ENCODE results near the gene MT2A.
"Not testable (repeated sequence)": the region's sequence is repeated elsewhere in the genome, so short reads cannot be mapped to it uniquely, and the experiment has no call there.

Gene MT2A

GRCh38 chr16:56608043-56608875, at the start of gene MT2A:
Gene MT2A (plus strand): TSS chr16:56608584. CDS start chr16:56608656, 72 bp downstream.
- DNase-seq (ENCODE audit: low read depth, low spot score) = peak; percentile 98

- DNase-seq (ENCODE audit: low read depth, low spot score) = no peak
Observed at GRCh38 chr16:56559109-56559508, 49.3 kb upstream of the MT2A start.

GRCh38 chr16:56560447-56560846, 47.9 kb upstream of the MT2A start:
- no peak for DNase-seq (ENCODE audit: low read depth, low spot score)

GRCh38 chr16:56561126-56561525, 47.3 kb upstream of the MT2A start:
- no peak for DNase-seq (ENCODE audit: low read depth, low spot score)

DNA sequence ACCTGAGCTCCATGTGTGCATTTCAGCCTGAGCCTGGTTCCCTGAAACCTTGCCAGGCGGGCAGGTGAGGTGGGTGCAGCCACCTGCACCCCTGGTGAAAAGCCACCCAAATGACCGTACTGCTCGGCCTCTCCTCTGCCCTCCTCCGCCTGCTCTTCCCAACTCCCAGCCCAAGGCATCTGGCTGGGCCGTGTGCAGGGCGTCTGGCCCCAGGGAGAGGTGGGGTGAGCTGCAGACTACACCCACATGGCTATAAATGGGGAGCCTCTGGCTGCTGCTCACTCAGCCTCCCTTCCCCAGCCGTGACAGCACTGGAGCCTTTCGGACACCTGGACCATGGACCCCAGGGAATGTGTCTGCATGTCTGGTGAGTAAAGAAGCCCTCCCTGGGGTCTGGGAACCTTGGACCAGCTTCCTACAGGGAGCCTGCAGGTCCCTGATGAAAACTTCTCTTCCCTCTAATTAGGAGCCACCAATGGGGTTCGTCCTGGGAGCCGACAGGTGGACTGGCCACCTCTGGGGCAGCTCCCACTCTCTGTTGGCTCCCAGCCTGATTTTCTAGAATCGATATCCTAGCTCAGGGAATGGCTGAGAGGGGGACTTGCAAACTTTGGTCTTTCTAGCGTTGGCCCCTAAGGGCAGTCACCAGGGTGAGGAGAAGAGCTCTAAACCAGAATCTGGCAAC, 43.4 kb upstream of the MT2A start, which contains the start of gene MT4:
MT4 (plus strand) TSS at position 281 of the 685 bp plus-strand sequence; CDS start at position 337, 56 bp downstream.
- DNase-seq (ENCODE audit: low read depth, low spot score) = no peak

- DNase-seq (ENCODE audit: low read depth, low spot score) = no peak
Observed at GRCh38 chr16:56569971-56570370, 38.4 kb upstream of the MT2A start.

DNA sequence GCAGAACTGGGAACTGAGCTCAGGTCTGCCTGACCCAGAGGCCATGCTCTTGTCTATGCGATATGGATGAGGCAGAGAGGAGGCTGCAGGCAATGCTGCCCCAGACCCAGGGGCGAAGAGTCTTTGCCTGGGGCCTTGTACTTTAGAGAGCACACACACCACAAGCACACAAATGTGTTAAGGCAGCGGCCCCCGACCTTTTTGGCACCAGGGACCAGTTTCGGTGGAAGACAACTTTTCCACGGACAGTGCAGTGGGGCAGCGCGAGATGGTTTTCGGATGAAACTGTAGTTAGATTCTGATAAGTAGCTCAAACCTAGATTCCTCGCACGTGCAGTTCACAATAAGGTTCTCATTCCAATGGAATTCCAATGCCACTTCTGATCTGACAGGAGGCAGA, 36.9 kb upstream of the MT2A start:
- no peak for DNase-seq (ENCODE audit: low read depth, low spot score)

DNA sequence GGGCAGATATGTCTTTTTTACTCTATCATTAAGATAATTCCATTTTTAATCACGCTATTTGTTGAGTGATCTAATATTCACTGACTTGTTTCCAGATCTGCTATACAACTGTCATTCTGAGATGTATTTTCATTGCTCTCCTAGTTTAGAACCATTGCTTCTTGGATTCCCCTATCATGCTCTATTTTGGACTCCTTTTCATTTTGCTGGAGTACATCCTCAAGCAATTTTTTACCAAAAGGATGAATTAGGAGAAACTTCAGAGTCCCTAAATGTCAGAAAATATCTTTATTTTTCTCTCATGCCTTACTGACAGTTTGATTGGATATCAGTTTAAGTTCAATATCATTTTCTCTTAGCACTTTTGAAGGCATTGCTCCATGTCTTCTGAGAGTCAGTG, 33.8 kb upstream of the MT2A start:
- no peak for DNase-seq (ENCODE audit: low read depth, low spot score)

DNA sequence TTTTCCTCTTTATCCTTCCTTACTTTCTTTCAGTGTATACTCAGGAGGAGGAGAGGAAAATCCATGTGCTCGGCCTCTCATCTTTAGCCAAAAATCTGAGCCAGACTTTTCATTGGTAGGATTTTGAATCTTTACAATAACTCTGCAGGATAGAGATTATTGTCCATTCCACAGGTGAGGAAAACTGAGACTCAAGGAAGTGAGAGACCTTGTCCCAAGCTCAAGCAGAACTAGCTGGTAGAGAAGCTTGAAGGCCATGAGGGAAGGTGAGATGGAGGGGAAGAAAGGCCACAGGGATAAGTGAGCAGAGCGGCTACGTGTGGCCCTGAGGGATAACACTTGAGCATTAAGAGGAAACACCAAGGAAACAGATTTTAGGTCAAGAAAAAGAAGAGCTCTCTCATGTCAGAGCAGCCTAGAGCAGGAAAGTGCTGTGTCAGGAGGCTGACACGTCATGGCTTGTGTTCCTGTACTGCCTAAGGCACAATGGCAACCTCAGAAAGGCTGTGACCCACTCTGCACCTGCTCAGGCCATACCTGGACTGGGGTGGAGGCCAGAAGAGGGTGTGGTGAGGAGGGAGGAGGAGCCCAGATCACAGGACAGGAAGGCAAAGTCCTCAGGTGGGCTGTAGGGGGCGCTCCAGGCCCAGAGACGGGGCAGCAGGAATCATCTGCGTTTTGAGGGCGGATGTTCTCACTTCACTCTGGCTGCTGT, 31.6 kb upstream of the MT2A start:
- peak; percentile 48 for DNase-seq (ENCODE audit: low read depth, low spot score)

DNA sequence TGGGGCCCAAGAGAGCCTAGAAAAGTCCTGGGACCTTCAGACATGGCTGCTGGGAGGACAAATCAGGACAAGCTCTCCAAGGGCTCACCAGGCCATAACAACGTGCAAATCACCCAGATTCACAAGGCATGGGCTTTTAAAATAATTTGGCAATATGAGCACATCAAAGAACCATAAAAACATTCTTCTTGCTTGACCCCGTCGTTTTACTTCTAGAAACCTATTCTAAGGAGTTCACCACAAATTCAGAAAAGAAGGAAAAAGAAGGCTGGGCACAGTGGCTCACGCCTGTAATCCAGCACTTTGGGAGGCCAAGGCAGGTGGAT, 31.1 kb upstream of the MT2A start:
- DNase-seq (ENCODE audit: low read depth, low spot score) = no peak

- DNase-seq (ENCODE audit: low read depth, low spot score) = no peak
Observed at GRCh38 chr16:56580391-56581048, 27.9 kb upstream of the MT2A start.

DNA sequence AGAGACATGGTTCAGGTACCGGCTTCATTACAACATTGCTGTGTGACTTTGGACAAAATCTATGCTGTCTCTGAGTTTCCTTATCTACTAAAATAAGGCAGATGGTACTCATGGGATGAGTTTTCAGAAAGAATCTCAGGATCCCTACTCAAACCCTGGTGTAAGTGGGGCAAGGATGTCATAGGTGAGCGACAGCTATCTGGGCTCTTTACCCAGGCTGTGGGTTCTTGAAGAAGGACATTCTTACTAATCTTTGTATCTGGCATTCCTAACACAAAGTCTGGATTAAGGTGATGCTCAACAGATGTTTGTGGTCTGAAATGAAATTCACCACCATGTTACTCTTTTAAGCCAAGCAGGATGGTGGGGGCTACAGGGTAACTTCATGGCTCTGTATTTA, 25.5 kb upstream of the MT2A start:
- DNase-seq (ENCODE audit: low read depth, low spot score) = not testable (repeated sequence)

GRCh38 chr16:56583351-56584168, 24.8 kb upstream of the MT2A start:
- no peak for DNase-seq (ENCODE audit: low read depth, low spot score)

- DNase-seq (ENCODE audit: low read depth, low spot score) = no peak
Observed at GRCh38 chr16:56584276-56584675, 24.1 kb upstream of the MT2A start.

- no peak for DNase-seq (ENCODE audit: low read depth, low spot score)
Observed at GRCh38 chr16:56588781-56589140, 19.6 kb upstream of the MT2A start.

GRCh38 chr16:56589141-56590039, 19.0 kb upstream of the MT2A start, which contains the start of gene MT3:
Gene MT3 (plus strand): TSS chr16:56589528. CDS start chr16:56589591, 63 bp downstream.
- DNase-seq (ENCODE audit: low read depth, low spot score) = peak; percentile 50

DNA sequence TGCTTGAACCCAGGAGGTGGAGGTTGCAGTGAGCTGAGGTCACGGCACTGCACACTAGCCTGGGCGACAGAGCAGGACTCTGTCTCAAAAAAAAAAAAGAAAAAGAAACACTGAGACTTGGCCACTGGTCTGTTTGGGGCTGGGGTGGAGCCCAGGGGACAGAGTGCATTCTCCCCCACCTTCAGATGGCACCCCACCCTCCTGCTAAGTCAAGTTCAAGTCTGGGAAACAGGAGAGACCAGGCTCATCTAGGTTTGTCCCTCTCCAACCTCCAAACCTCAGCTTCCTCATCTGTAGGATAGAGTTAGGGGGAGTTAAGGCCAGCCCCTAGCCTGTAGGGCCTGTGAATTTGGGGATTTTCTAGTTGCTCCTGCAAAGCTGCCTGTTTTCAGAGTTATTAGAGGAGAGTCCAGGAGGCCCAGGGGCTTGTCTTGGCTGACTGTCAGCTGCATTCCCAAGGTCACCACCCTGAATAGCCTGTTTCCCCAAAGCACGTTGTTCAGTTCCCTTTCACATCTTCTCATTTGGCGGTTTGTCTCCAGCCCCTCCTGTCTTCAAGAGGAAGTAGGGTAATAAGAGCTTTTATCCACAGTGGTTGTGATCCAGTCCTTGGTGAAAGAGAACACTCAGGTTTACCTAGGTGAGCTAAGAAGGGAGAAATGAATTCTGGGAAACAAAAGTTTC, 16.9 kb upstream of the MT2A start:
- DNase-seq (ENCODE audit: low read depth, low spot score) = no peak

- no peak for DNase-seq (ENCODE audit: low read depth, low spot score)
Observed at GRCh38 chr16:56593573-56594291, 14.7 kb upstream of the MT2A start.

- no peak for DNase-seq (ENCODE audit: low read depth, low spot score)
Observed at GRCh38 chr16:56594292-56594619, 14.1 kb upstream of the MT2A start.

All from astrocyte of the hippocampus (primary cell).